Lower leg skin (tissue), 4 donors: ENCODE results near the gene ZDHHC3. TPM values are rescaled to one million over a fixed set of nuclear protein-coding genes. Genes with fewer than 3 reads are reported as not detected.

Source experiments
- DNase-seq, 2 donors: peaks; one replicate each; pipeline ENCODE4 v3.0.0-alpha.2; 2019; ENCODE audit warnings: low spot score in 2 of 2
- H3K4me3 ChIP-seq: fragments of 200-600 bp; sonication (generic); 2 replicates; pipeline ENCODE4 v1.5.1; 2017; ENCODE audit warnings: mild to moderate bottlenecking, low read depth; ENCODE audit not compliant: poor library complexity, severe bottlenecking
- CTCF ChIP-seq, 3 donors: fragments of 450-650 bp; IDR thresholded peaks; one replicate each; pipeline ENCODE4 v1.5.1; 2016; ENCODE audit warnings: antibody characterized with exemption in 3 of 3, mild to moderate bottlenecking in 3 of 3, moderate library complexity in 2 of 3
- POLR2A ChIP-seq, 2 donors: fragments of 450-650 bp; IDR thresholded peaks; one replicate each; pipeline ENCODE4 v1.6.1; 2016 to 2017; ENCODE audit warnings: antibody characterized with exemption in 2 of 2, mild to moderate bottlenecking in 1 of 2, moderate library complexity in 1 of 2
- WGBS, 2 donors: methylation state at CpG; one replicate each; pipeline ENCODE4 v1.1.5; 2018; 5-methylcytosine and 5-hydroxymethylcytosine counted together
- intact Hi-C: fragments of 100-400 bp; cut with DNase I; formaldehyde crosslinking; loops from one replicate; pipeline ENCODE4 v1.15.0; 2023; ENCODE audit warnings: low total_unique reads
- total RNA-seq, 4 donors: library from RNA; depleted of rRNA; stranded (reverse); fragments of >200 nt; gene quantifications; one replicate each; pipeline ENCODE4 v1.1.0, GENCODE V29; 2016

ZDHHC3 gene
- total RNA-seq, 4 donors from 2014 or later: 146 to 177 (median 159) TPM

- DNase-seq: no peak
- TF ChIP-seq CTCF (IDR thresholded peaks at IDR 0.05): no peak
- no peak for TF ChIP-seq POLR2A (IDR thresholded peaks at IDR 0.05)
- WGBS, 2 donors: 84 to 88% methylated on average over 5 of the region's 5 CpGs
- intact Hi-C loops: no loop called here
- H3K4me3 ChIP-seq: no peak overlapping the region
These were observed 46.2 kb downstream of the ZDHHC3 start for GRCh38 chr3:44929782-44930181.

GRCh38 chr3:44927371-44927770 lies 48.6 kb downstream of the ZDHHC3 start:
- 94% methylated on average over 7 of the region's 7 CpGs for WGBS, 2 donors

GRCh38 chr3:44926921-44927320 lies 49.1 kb downstream of the ZDHHC3 start:
- no peak overlapping the region for H3K4me3 ChIP-seq
- DNase-seq: no peak
- intact Hi-C loops: no loop called here
- TF ChIP-seq POLR2A (IDR thresholded peaks at IDR 0.05): no peak
- TF ChIP-seq CTCF (IDR thresholded peaks at IDR 0.05): no peak
- 95 to 96% methylated on average over 7 of the region's 7 CpGs for WGBS, 2 donors

More at GRCh38 chr3:44927371-44927770, 48.6 kb downstream of the ZDHHC3 start:
- DNase-seq: no peak
- intact Hi-C loops: no loop called here
- no peak overlapping the region for H3K4me3 ChIP-seq
- no peak for TF ChIP-seq POLR2A (IDR thresholded peaks at IDR 0.05)
- no peak for TF ChIP-seq CTCF (IDR thresholded peaks at IDR 0.05)

GRCh38 chr3:44926172-44926571 lies 49.8 kb downstream of the ZDHHC3 start:
- no peak for DNase-seq
- TF ChIP-seq POLR2A (IDR thresholded peaks at IDR 0.05): no peak
- no peak for TF ChIP-seq CTCF (IDR thresholded peaks at IDR 0.05)
- no peak overlapping the region for H3K4me3 ChIP-seq
- 90 to 94% methylated on average over 10 of the region's 10 CpGs for WGBS, 2 donors
- intact Hi-C loops: no loop called here

GRCh38 chr3:44924457-44925084 lies 51.4 kb downstream of the ZDHHC3 start:
- TF ChIP-seq CTCF (IDR thresholded peaks at IDR 0.05) (no peak), POLR2A (IDR thresholded peaks at IDR 0.05) (no peak)
- DNase-seq: no peak
- intact Hi-C loops: no loop called here
- no peak overlapping the region for H3K4me3 ChIP-seq
- 48 to 55% methylated on average over 5 of the region's 5 CpGs for WGBS, 2 donors
